A549 treated with GW870086 at 1 μM for 4 hours (cell line): ENCODE data around the gene PROZ. TPM values are rescaled to one million over a fixed set of nuclear protein-coding genes. Genes with fewer than 3 reads are reported as not detected.

Experiments used
- total RNA-seq: library from RNA; stranded (reverse); fragments of 200-300 nt; extraction: Qiagen RNA extraction; gene quantifications from 5 replicates; pipeline ENCODE4 v1.2.3, GENCODE V29; 2022; ENCODE audit warnings: low read depth

PROZ gene, protein sequence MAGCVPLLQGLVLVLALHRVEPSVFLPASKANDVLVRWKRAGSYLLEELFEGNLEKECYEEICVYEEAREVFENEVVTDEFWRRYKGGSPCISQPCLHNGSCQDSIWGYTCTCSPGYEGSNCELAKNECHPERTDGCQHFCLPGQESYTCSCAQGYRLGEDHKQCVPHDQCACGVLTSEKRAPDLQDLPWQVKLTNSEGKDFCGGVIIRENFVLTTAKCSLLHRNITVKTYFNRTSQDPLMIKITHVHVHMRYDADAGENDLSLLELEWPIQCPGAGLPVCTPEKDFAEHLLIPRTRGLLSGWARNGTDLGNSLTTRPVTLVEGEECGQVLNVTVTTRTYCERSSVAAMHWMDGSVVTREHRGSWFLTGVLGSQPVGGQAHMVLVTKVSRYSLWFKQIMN
- not detected in 5 replicates for total RNA-seq

DNA sequence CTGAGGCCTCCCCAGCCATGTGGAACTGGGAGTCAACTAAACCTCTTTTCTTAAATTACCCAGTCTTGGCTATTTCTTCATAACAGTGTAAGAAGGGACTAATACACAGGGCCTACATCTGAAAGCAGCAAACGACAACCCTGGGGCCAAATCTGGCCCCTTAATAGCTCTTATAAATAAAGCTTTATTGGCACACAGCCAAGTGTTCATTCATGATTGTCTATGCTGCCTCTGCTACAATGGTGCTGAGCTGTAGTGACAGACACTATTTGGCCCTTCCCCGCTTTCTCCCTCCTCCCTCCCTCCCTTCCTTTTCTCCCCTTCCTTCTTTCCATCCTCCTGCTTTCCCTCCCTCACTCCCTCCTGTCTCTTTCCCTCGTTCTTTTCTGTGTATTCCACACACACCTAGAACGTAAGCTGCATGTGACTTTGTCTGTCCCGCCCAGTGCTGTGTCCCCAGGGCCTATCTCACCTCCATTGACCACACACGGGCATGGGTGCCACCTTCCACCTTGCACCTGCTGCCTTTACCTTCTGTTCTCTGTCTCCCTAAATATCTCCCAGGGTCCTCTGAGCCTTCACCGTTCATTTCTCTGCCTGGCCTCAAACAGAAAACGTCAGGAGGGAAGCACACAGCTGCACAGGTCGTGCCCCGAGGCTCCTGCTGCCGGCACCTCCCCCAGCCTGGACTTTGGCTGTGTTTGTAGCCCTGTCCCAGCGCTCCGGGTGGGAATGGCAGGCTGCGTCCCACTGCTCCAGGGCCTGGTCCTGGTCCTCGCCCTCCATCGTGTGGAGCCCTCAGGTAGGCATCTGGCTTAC is at the start of gene PROZ:
Gene PROZ, plus strand, starts transcription at position 720 of the 819 bp plus-strand sequence. Its CDS starts 13 bp downstream, at position 733.

DNA sequence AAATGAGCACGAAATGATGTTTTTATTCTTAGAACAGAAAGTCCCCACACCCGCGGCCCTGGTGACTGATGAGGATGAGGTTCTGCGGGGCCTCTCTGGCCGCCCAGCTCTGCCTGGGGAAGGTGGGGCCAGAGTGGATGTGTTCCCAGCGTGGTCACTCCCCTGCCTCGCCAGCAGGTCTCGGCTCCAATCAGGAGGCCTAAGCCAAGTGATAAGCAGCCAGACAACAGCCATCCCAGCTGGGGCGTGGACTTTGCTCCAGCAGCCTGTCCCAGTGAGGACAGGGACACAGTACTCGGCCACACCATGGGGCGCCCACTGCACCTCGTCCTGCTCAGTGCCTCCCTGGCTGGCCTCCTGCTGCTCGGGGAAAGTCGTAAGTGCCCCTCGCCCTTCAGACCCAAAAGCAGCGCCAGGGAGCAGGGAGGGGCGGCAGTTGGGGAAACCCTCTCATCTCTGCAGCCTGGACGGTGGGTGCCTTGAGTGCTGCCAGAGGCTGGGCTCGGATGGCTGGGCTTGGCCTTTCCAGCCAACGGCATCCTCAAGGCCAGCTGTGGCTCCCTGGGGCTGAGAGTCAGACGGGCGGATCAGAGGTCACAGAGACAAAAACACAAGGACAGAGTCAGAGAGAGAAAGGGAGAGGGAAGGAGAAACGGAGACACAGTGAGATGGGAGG is 35.8 kb upstream of the PROZ start, which contains the start of gene F10:
Gene F10, plus strand, starts transcription at position 250 of the 676 bp plus-strand sequence. Its CDS starts 57 bp downstream, at position 307.

DNA sequence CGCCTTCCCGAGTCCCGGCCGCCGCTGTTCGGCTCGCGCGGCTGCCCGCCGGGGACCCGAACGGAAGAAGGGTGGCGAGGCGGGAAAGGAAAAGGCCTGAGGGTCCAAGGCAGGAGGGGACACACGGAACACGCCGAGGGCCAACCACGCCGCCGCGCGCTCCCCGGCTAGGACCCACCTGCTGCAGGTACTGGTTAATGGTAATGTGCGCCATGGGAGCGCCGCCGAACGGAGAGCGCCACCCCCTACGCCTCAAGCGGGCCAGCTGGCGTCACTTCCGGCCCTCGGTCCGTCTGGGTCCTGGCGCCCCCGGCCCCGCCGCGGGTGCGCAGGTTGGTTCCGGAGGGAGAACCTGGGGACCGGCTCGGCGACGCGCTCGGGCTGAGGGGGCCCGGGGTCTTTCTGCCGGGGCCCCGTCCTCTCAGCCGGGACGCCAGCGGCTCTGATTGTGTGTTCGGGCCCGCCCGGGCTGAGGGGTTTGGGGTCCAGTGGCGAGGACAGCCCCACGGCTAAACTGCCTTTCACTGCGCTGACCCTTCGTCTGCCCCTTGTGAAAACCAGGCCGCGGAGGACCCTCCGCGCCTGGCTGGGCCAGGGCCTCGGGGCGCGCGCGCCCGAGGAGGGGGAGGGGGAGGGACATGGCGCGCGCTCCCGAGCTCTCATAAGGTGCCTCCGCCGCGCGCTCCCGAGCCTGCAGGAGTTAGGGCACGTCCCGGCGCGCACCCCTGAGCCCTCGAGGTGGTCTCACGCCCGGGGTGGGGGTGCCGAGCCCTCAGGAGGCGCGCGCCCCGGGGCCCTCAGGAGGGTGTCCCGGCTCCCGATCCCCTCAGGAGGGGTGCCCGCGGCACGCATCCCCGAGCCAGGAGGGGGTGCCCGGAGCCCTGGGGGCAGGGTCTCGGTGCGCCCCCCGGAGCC is 50.2 kb downstream of the PROZ start, which contains the start of gene PCID2:
Gene PCID2, minus strand, starts transcription at position 249 of the 915 bp plus-strand sequence. Its CDS starts 35 bp downstream, at position 214.

DNA sequence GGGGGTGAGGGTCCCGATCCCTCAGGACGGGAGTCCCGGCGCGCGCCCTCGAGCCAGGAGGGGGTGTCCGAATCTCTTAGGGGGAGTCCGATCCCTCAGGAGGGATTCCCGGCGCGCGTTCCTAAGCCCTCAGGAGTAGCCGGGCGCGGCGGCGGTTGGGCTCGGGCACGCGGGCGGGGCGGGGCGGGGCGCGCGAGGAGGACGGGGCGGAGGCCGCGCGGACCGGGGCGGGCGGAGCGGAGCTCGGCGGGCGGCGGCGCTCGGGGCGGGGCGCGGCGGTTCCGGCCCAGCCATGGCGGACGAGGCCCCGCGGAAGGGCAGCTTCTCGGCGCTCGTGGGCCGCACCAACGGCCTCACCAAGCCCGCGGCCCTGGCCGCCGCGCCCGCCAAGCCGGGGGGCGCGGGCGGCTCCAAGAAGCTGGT is 50.9 kb downstream of the PROZ start, which contains the start of gene CUL4A:
Gene CUL4A, plus strand, starts transcription at position 278 of the 423 bp plus-strand sequence. Its CDS starts 15 bp downstream, at position 293.

Other genes starting within 250 kb of the PROZ start
- gene MCF2L, start 189.4 kb upstream of the PROZ start, total RNA-seq, result 0.09 to 0.72 TPM (median 0.47 TPM) in 5 replicates
- gene F7, start 52.9 kb upstream of the PROZ start, total RNA-seq, result 0.06 to 0.15 TPM (median 0.09 TPM) in 5 replicates
- gene F10, start 35.8 kb upstream of the PROZ start, total RNA-seq, result 0.09 TPM in 1 of 5 replicates, not detected in the others
- 38.1 to 42.9 TPM (median 41.1 TPM) in 5 replicates for gene PCID2, start 50.0 kb downstream of the PROZ start, total RNA-seq
- gene CUL4A, start 51.0 kb downstream of the PROZ start, total RNA-seq, result 46.8 to 57.9 TPM (median 53.9 TPM) in 5 replicates
- gene LAMP1, start 138.6 kb downstream of the PROZ start, total RNA-seq, result 74.6 to 92.2 TPM (median 90.3 TPM) in 5 replicates
- 1.3 to 1.9 TPM (median 1.7 TPM) in 5 replicates for gene GRTP1, start 205.5 kb downstream of the PROZ start, total RNA-seq